HepG2 (cell line): ENCODE results near the gene ANO9. TPM values are rescaled to one million over a fixed set of nuclear protein-coding genes. Genes with fewer than 3 reads are reported as not detected.

Experiments
- AGO2 ChIP-seq: fragments of 200-400 bp; formaldehyde crosslinking; optimal IDR thresholded peaks from 2 replicates; pipeline ENCODE3; 2017; ENCODE audit warnings: mild to moderate bottlenecking, low read depth, low read length, moderate library complexity
- IRX3 ChIP-seq: sonication (generic); formaldehyde crosslinking; IDR thresholded peaks from 2 replicates; pipeline ENCODE4 v1.8.1; 2023; ENCODE audit warnings: mild to moderate bottlenecking, low read depth, missing genetic modification reagents, borderline replicate concordance
- PPARG ChIP-seq: conservative IDR thresholded peaks from 2 replicates; pipeline ENCODE4 v1.6.1; 2016; ENCODE audit warnings: missing biosample characterization, missing genetic modification reagents
- SKI ChIP-seq: fragments of 450-650 bp; IDR thresholded peaks from one replicate; pipeline ENCODE4 v1.6.1; 2018; ENCODE audit warnings: mild to moderate bottlenecking; ENCODE audit not compliant: partially characterized antibody
- TBL1XR1 ChIP-seq: fragments of 150-350 bp; IDR thresholded peaks from 2 replicates; pipeline ENCODE4 v1.6.1; 2014; ENCODE audit warnings: borderline replicate concordance, low read length; ENCODE audit not compliant: partially characterized antibody
- ZBTB43 ChIP-seq: sonication (generic); formaldehyde crosslinking; conservative IDR thresholded peaks from 2 replicates; pipeline ENCODE4 v1.4.0; 2020; ENCODE audit warnings: missing genetic modification reagents
- ZNF232 ChIP-seq: sonication (generic); formaldehyde crosslinking; IDR thresholded peaks from 2 replicates; pipeline ENCODE4 v1.4.0; 2020; ENCODE audit warnings: missing genetic modification reagents, borderline replicate concordance
- ZNF264 ChIP-seq: sonication (generic); formaldehyde crosslinking; IDR thresholded peaks from 2 replicates; pipeline ENCODE4 v1.4.0; 2020; ENCODE audit warnings: missing genetic modification reagents
- ZNF292 ChIP-seq: sonication (generic); formaldehyde crosslinking; IDR thresholded peaks from 2 replicates; pipeline ENCODE4 v1.8.1; 2022; ENCODE audit warnings: mild to moderate bottlenecking, low read depth, missing genetic modification reagents, borderline replicate concordance
- ZNF652 ChIP-seq: IDR thresholded peaks from 2 replicates; pipeline ENCODE4 v1.6.1; 2016; ENCODE audit warnings: low read depth, borderline replicate concordance
- ZNF746 ChIP-seq: sonication (generic); formaldehyde crosslinking; IDR thresholded peaks from 2 replicates; pipeline ENCODE4 v1.8.0; 2022; ENCODE audit warnings: mild to moderate bottlenecking, missing genetic modification reagents
- ZSCAN31 ChIP-seq: sonication (generic); formaldehyde crosslinking; IDR thresholded peaks from 2 replicates; pipeline ENCODE4 v1.5.0; 2020; ENCODE audit warnings: low read depth, mild to moderate bottlenecking, missing genetic modification reagents
- polyA plus RNA-seq, 8 experiments: library from polyadenylated mRNA; depleted of rRNA in 3 of 8; stranded (reverse) in 7 of 8; unstranded in 1 of 8; fragments of >200 nt; fragmentation: Illumina TruSeq in 4 of 8; extraction: Trizol in 4 of 8; gene quantifications; 2 replicates each; pipeline versions ENCODE4 v1.2.1 to v1.2.3, GENCODE V29; 2011 to 2016; ENCODE audit warnings: low read depth in 4 of 8, missing spikeins in 1 of 8, mixed read lengths in 1 of 8; ENCODE audit not compliant: insufficient read depth in 1 of 8
- total RNA-seq, 5 experiments: library from RNA; depleted of rRNA; stranded (reverse); fragments of >200 nt; fragmentation: Illumina TruSeq; extraction: Trizol; gene quantifications; 2 replicates each; pipeline ENCODE4 v1.2.3, GENCODE V29; 2016; ENCODE audit warnings: low read depth in 1 of 5
- TF ChIP-seq, protein P1 (sequence below): sonication (generic); formaldehyde crosslinking; IDR thresholded peaks from 2 replicates; pipeline ENCODE4 v1.5.0; 2020; ENCODE audit warnings: mild to moderate bottlenecking, missing genetic modification reagents, borderline replicate concordance
- TF ChIP-seq, protein P2 (sequence below): sonication (generic); formaldehyde crosslinking; IDR thresholded peaks from 2 replicates; pipeline ENCODE4 v1.8.1; 2023; ENCODE audit warnings: mild to moderate bottlenecking, missing genetic modification reagents, borderline replicate concordance

ANO9 gene
- total and polyA plus RNA-seq, 2 of the 13 experiments (the other 11 are each of a cell fraction or from before 2014, with no cell fraction given), result 8.9 to 14.3 TPM

DNA sequence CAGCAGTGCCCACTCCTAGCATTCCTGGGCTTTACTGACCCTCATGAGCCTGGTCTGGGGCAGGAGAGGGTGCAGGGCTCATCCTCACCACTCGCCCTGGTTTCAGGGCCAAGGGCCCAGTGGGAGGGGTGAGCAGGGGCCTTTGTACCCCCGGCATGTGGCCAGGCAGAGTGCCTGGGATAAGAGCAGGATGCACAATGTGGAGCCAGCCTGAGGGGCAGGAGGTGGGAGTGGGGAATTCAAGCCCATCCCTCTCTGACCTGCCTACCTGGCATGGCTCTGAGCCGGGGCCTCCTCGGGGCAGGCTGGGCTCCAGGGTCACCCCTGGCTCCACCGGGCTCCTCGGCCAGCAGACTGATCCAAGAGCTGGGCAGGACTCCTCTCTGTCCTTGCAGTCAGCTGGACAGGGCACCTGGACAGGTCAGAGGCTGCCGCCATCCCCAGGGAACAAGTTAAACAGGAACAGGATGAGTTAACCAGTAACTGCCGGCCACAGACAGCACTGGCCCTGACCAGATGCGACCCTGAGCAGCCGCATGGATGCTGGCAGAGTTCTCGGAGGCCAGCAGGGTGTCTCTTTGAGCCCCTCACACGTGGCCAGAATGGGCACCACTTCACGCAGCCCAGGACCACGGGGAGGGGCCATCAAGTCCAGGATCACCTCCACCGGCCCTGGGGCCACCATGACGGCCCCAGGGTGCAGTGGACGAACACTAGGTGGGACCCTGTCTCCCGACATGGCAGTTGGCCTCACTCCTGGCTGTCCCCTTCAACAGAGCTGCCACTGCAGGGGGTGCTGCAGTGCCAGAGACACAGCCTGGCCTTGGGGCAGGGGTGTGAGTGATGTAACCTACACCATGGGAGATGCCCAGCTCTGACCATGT is 32.0 kb downstream of the ANO9 start (continued):
- TF ChIP-seq, protein P1, sequence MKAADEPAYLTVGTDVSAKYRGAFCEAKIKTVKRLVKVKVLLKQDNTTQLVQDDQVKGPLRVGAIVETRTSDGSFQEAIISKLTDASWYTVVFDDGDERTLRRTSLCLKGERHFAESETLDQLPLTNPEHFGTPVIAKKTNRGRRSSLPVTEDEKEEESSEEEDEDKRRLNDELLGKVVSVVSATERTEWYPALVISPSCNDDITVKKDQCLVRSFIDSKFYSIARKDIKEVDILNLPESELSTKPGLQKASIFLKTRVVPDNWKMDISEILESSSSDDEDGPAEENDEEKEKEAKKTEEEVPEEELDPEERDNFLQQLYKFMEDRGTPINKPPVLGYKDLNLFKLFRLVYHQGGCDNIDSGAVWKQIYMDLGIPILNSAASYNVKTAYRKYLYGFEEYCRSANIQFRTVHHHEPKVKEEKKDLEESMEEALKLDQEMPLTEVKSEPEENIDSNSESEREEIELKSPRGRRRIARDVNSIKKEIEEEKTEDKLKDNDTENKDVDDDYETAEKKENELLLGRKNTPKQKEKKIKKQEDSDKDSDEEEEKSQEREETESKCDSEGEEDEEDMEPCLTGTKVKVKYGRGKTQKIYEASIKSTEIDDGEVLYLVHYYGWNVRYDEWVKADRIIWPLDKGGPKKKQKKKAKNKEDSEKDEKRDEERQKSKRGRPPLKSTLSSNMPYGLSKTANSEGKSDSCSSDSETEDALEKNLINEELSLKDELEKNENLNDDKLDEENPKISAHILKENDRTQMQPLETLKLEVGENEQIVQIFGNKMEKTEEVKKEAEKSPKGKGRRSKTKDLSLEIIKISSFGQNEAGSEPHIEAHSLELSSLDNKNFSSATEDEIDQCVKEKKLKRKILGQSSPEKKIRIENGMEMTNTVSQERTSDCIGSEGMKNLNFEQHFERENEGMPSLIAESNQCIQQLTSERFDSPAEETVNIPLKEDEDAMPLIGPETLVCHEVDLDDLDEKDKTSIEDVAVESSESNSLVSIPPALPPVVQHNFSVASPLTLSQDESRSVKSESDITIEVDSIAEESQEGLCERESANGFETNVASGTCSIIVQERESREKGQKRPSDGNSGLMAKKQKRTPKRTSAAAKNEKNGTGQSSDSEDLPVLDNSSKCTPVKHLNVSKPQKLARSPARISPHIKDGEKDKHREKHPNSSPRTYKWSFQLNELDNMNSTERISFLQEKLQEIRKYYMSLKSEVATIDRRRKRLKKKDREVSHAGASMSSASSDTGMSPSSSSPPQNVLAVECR, result peak; percentile 61; the same call in 1 of the 2 replicates
- TF ChIP-seq ZBTB43, result peak; percentile 51; the same call in 1 of the 2 replicates
- no peak for TF ChIP-seq TBL1XR1
- TF ChIP-seq AGO2, result peak; percentile 64
- TF ChIP-seq ZNF746, result 0 out of 2 replicates have a peak, but pooled peaks have one; percentile 39
- TF ChIP-seq PPARG (CRISPR knock-in tag), result 0 out of 2 replicates have a peak, but pooled peaks have one; percentile 21
- TF ChIP-seq, protein P2, sequence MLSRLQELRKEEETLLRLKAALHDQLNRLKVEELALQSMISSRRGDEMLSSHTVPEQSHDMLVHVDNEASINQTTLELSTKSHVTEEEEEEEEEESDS (CRISPR knock-in tag), result no peak
- TF ChIP-seq ZNF652 (CRISPR knock-in tag), result peak; percentile 84; the same call in 1 of the 2 replicates
- peak; percentile 67; the same call in 1 of the 2 replicates for TF ChIP-seq ZNF292 (CRISPR knock-in tag)
- TF ChIP-seq ZSCAN31, result 0 out of 2 replicates have a peak, but pooled peaks have one; percentile 51
- peak; percentile 78 for TF ChIP-seq SKI
- no peak for TF ChIP-seq ZNF232 (CRISPR knock-in tag)
- TF ChIP-seq IRX3, result peak; percentile 85; the same call in 1 of the 2 replicates
- 0 out of 2 replicates have a peak, but pooled peaks have one; percentile 42 for TF ChIP-seq ZNF264 (CRISPR knock-in tag)
- TF ChIP-seq, all 625 proteins: peak for 173
